ENCODE results near the gene XPR1. TPM values are rescaled to one million over a fixed set of nuclear protein-coding genes. Genes with fewer than 3 reads are reported as not detected.

XPR1 gene
- total RNA-seq, 1 experiment from 2014 or later, result 19.9 TPM

DNA sequence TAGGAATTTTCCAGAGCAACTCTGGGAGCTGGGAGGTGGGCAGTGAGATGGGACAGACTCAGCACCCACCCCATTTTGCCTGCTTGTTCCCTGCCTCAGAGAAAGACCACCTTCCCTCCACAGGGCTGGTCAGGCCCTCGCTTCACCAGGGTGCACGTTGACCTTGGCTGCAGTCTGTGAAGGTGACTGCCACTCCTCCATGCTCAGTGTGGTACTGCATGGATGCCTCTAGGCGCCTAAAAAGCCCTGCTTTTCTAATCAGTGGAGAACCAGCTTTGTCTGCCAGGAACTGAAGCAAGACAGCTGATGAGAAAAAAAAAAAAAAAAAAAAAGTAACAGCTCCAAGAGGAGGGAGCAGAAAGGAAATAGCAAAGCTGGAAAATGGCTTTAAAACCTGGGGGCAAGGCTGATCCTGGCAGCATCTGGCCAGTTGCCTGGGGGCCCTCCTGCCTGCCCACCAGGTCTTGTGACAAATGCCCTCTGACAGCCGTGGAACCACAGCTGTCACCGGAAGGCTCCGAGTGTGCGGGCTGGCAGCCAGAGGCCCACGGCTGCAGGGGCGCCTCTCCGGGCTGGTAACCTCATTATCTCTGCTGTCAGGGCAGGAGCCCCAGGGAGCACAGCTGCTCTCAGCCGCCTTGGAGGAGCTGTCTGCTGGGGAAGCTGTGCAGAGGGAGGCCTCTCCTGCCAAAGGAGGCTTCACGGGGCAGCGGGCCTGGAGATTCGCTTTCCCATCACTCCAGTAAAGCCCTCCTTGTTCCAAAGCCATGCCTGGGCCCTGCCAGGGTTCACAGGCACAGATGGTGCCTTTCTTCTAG is 294.6 kb downstream of the XPR1 start (continued):
- TF ChIP-seq, protein P1, sequence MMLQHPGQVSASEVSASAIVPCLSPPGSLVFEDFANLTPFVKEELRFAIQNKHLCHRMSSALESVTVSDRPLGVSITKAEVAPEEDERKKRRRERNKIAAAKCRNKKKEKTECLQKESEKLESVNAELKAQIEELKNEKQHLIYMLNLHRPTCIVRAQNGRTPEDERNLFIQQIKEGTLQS (IDR thresholded peaks at IDR 0.05), result no peak
- TF ChIP-seq CBX3 (IDR thresholded peaks at IDR 0.05; ENCODE audit: low read depth), result no peak

DNA sequence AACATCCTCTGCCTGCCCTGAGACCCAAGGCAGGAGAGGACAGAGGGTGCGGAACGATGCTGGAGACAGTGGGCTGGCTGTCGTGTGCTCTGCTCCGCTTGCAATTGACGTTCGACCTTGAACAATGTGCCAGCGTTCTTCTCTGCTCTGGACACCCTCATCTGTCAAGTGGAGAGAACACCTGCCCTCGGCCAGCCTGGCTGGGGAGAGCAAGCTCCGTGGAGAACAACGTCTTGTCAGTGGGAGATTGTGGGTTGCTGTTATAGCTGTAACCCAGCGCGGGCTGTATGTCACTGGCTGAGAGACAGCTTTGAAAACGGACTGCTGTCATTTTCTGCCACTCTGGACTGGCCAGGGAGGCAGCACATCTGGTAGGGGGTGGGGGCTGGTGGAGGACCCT is 295.5 kb downstream of the XPR1 start:
- no TSS peak for BruUV-seq (replicated peaks)
- RAD21 ChIA-PET (ENCODE audit: low non-redundant PET in 1 of 2, low total read pairs in 2 of 2, uncharacterized antibody in 2 of 2, unreplicated experiment in 2 of 2), result no interaction called here
- H4K20me1 ChIP-seq (ENCODE audit: insufficient read depth), result no peaks in the 10 kb centered on the region
- no peak overlapping the region for H3K4me3 ChIP-seq (replicated peaks in 1 of 2; ENCODE audit: low read depth in 1 of 2, low read length in 2 of 2)
- POLR2A ChIA-PET, result no interaction called here
- TF ChIP-seq POLR2AphosphoS5 (IDR thresholded peaks at IDR 0.05; ENCODE audit: low read depth, low read length), result no peak
- TF ChIP-seq, protein P2, sequence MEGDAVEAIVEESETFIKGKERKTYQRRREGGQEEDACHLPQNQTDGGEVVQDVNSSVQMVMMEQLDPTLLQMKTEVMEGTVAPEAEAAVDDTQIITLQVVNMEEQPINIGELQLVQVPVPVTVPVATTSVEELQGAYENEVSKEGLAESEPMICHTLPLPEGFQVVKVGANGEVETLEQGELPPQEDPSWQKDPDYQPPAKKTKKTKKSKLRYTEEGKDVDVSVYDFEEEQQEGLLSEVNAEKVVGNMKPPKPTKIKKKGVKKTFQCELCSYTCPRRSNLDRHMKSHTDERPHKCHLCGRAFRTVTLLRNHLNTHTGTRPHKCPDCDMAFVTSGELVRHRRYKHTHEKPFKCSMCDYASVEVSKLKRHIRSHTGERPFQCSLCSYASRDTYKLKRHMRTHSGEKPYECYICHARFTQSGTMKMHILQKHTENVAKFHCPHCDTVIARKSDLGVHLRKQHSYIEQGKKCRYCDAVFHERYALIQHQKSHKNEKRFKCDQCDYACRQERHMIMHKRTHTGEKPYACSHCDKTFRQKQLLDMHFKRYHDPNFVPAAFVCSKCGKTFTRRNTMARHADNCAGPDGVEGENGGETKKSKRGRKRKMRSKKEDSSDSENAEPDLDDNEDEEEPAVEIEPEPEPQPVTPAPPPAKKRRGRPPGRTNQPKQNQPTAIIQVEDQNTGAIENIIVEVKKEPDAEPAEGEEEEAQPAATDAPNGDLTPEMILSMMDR (IDR thresholded peaks at IDR 0.05 in 2 of 3, conservative IDR thresholded peaks at IDR 0.05 in 1 of 3; ENCODE audit: borderline replicate concordance in 1 of 3, insufficient read depth in 1 of 3, low read depth in 2 of 3, low read length in 2 of 3), result no peak
- TF ChIP-seq EZH2phosphoT487 (IDR thresholded peaks at IDR 0.05; ENCODE audit: borderline replicate concordance), result no peak
- no peak for TF ChIP-seq JUND (IDR thresholded peaks at IDR 0.05)
- TF ChIP-seq, protein P1 (IDR thresholded peaks at IDR 0.05), result no peak
- TF ChIP-seq, protein P3, sequence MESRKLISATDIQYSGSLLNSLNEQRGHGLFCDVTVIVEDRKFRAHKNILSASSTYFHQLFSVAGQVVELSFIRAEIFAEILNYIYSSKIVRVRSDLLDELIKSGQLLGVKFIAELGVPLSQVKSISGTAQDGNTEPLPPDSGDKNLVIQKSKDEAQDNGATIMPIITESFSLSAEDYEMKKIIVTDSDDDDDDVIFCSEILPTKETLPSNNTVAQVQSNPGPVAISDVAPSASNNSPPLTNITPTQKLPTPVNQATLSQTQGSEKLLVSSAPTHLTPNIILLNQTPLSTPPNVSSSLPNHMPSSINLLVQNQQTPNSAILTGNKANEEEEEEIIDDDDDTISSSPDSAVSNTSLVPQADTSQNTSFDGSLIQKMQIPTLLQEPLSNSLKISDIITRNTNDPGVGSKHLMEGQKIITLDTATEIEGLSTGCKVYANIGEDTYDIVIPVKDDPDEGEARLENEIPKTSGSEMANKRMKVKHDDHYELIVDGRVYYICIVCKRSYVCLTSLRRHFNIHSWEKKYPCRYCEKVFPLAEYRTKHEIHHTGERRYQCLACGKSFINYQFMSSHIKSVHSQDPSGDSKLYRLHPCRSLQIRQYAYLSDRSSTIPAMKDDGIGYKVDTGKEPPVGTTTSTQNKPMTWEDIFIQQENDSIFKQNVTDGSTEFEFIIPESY (IDR thresholded peaks at IDR 0.05; ENCODE audit: extremely low read depth, insufficient replicate concordance, low read length), result no peak
- no peak for TF ChIP-seq ELF1 (IDR thresholded peaks at IDR 0.05; ENCODE audit: borderline replicate concordance, low read depth)
- TF ChIP-seq SIN3A (IDR thresholded peaks at IDR 0.05; ENCODE audit: low read depth), result no peak
- TF ChIP-seq EGR1 (IDR thresholded peaks at IDR 0.05; ENCODE audit: low read depth), result no peak
- TF ChIP-seq, protein P4, sequence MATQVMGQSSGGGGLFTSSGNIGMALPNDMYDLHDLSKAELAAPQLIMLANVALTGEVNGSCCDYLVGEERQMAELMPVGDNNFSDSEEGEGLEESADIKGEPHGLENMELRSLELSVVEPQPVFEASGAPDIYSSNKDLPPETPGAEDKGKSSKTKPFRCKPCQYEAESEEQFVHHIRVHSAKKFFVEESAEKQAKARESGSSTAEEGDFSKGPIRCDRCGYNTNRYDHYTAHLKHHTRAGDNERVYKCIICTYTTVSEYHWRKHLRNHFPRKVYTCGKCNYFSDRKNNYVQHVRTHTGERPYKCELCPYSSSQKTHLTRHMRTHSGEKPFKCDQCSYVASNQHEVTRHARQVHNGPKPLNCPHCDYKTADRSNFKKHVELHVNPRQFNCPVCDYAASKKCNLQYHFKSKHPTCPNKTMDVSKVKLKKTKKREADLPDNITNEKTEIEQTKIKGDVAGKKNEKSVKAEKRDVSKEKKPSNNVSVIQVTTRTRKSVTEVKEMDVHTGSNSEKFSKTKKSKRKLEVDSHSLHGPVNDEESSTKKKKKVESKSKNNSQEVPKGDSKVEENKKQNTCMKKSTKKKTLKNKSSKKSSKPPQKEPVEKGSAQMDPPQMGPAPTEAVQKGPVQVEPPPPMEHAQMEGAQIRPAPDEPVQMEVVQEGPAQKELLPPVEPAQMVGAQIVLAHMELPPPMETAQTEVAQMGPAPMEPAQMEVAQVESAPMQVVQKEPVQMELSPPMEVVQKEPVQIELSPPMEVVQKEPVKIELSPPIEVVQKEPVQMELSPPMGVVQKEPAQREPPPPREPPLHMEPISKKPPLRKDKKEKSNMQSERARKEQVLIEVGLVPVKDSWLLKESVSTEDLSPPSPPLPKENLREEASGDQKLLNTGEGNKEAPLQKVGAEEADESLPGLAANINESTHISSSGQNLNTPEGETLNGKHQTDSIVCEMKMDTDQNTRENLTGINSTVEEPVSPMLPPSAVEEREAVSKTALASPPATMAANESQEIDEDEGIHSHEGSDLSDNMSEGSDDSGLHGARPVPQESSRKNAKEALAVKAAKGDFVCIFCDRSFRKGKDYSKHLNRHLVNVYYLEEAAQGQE (IDR thresholded peaks at IDR 0.05; ENCODE audit: low read depth), result no peak
- TF ChIP-seq ZFX (IDR thresholded peaks at IDR 0.05), result no peak
- no peak for TF ChIP-seq RAD21 (IDR thresholded peaks at IDR 0.05; ENCODE audit: low read depth)
- TF ChIP-seq CBX3 (IDR thresholded peaks at IDR 0.05; ENCODE audit: low read depth), result no peak
- TF ChIP-seq FOSL1 (IDR thresholded peaks at IDR 0.05; ENCODE audit: low read depth), result no peak
- no peak for TF ChIP-seq SRF (IDR thresholded peaks at IDR 0.05; ENCODE audit: low read depth)
- no peak for TF ChIP-seq CEBPB (IDR thresholded peaks at IDR 0.05; ENCODE audit: low read depth)
- no peak for TF ChIP-seq POLR2A (IDR thresholded peaks at IDR 0.05; ENCODE audit: borderline replicate concordance, extremely low read depth, insufficient read depth, insufficient read length)
- no peaks in the 10 kb centered on the region for H3K36me3 ChIP-seq (ENCODE audit: control insufficient read depth in 1 of 2, insufficient read depth in 2 of 2, low read length in 2 of 2)
- no peak overlapping the region for H3K9ac ChIP-seq (ENCODE audit: low read length)
- H3K4me1 ChIP-seq (ENCODE audit: control insufficient read depth in 1 of 2, insufficient read depth in 2 of 2, low read length in 2 of 2), result no peaks in the 10 kb centered on the region
- no peaks in the 10 kb centered on the region for H3K27me3 ChIP-seq (ENCODE audit: insufficient read depth, low read length)
- intact Hi-C loops (cut with micrococcal nuclease), result no loop called here
- no peak for DNase-seq (ENCODE audit: low read depth, low spot score)
- H3K79me2 ChIP-seq (ENCODE audit: insufficient read depth, low read length), result no peaks in the 10 kb centered on the region
- no peak overlapping the region for H3K4me2 ChIP-seq (ENCODE audit: low read length)
- no peak overlapping the region for H2AFZ ChIP-seq (ENCODE audit: low read depth, low read length, poor library complexity, severe bottlenecking)
- no peaks in the 10 kb centered on the region for H3K9me2 ChIP-seq (ENCODE audit: insufficient read depth)
- CTCF ChIA-PET, result no interaction called here
- H3K9me3 ChIP-seq (ENCODE audit: control insufficient read depth in 1 of 2, insufficient read depth in 1 of 2, low read depth in 1 of 2, low read length in 2 of 2), result no peaks in the 10 kb centered on the region
- H3K27ac ChIP-seq (ENCODE audit: low read depth, low read length), result no peak overlapping the region
- ATAC-seq, result no peak

Data from HCT116 (cell line).